HepG2 (cell line): ENCODE results near the gene KAZALD1. TPM values are rescaled to one million over a fixed set of nuclear protein-coding genes. Genes with fewer than 3 reads are reported as not detected.
A peak's percentile ranks its signal among the peaks of the same experiment; 100 is the strongest.

Experiments
- DNMT1 ChIP-seq: sonication (generic); formaldehyde crosslinking; IDR thresholded peaks from 2 replicates; pipeline ENCODE4 v1.5.1; 2020; ENCODE audit warnings: mild to moderate bottlenecking, missing genetic modification reagents
- EEA1 ChIP-seq: sonication (generic); formaldehyde crosslinking; IDR thresholded peaks from 2 replicates; pipeline ENCODE4 v1.5.1; 2020; ENCODE audit warnings: mild to moderate bottlenecking, missing genetic modification reagents, borderline replicate concordance
- ERF ChIP-seq: IDR thresholded peaks from 2 replicates; pipeline ENCODE4 v1.6.1; 2018; ENCODE audit warnings: missing biosample characterization, missing genetic modification reagents
- HOXA9 ChIP-seq: sonication (generic); formaldehyde crosslinking; IDR thresholded peaks from 2 replicates; pipeline ENCODE4 v1.8.1; 2022; ENCODE audit warnings: missing genetic modification reagents, mild to moderate bottlenecking, moderate library complexity, borderline replicate concordance
- KIAA2018 ChIP-seq: sonication (generic); formaldehyde crosslinking; IDR thresholded peaks from 2 replicates; pipeline ENCODE4 v1.5.0; 2020; ENCODE audit warnings: mild to moderate bottlenecking, missing genetic modification reagents, borderline replicate concordance
- LRRFIP1 ChIP-seq: sonication (generic); formaldehyde crosslinking; conservative IDR thresholded peaks from 2 replicates; pipeline ENCODE4 v1.4.0; 2020; ENCODE audit warnings: missing genetic modification reagents
- NFIC ChIP-seq: IDR thresholded peaks from 2 replicates; pipeline ENCODE4 v1.6.1; 2012; ENCODE audit warnings: mild to moderate bottlenecking, low read length, inconsistent platforms
- NR2C2 ChIP-seq: sonication (generic); formaldehyde crosslinking; IDR thresholded peaks from 2 replicates; pipeline ENCODE4 v1.4.0; 2020; ENCODE audit warnings: missing genetic modification reagents, mild to moderate bottlenecking, moderate library complexity, borderline replicate concordance
- PHF21A ChIP-seq: sonication (generic); formaldehyde crosslinking; IDR thresholded peaks from 2 replicates; pipeline ENCODE4 v1.5.0; 2020; ENCODE audit warnings: mild to moderate bottlenecking, missing genetic modification reagents
- POLR2A ChIP-seq, 2 experiments: IDR thresholded peaks; 2 replicates each; pipeline ENCODE4 v1.6.1; 2011; ENCODE audit warnings: low read depth in 2 of 2, low read length in 2 of 2, mild to moderate bottlenecking in 1 of 2, moderate library complexity in 1 of 2; ENCODE audit not compliant: insufficient read depth in 1 of 2
- SALL2 ChIP-seq: sonication (generic); formaldehyde crosslinking; IDR thresholded peaks from 2 replicates; pipeline ENCODE4 v1.8.1; 2023; ENCODE audit warnings: mild to moderate bottlenecking, missing genetic modification reagents, inconsistent platforms
- SMARCC2 ChIP-seq: fragments of 450-650 bp; IDR thresholded peaks from 2 replicates; pipeline ENCODE4 v1.6.1; 2017; ENCODE audit warnings: antibody characterized with exemption, mild to moderate bottlenecking
- SNAPC4 ChIP-seq: sonication (generic); formaldehyde crosslinking; IDR thresholded peaks from 2 replicates; pipeline ENCODE4 v1.4.0; 2020; ENCODE audit warnings: mild to moderate bottlenecking, missing genetic modification reagents
- ZIK1 ChIP-seq: sonication (generic); formaldehyde crosslinking; IDR thresholded peaks from 2 replicates; pipeline ENCODE4 v1.5.0; 2020; ENCODE audit warnings: mild to moderate bottlenecking, low read depth, missing genetic modification reagents, borderline replicate concordance
- polyA plus RNA-seq, 8 experiments: library from polyadenylated mRNA; depleted of rRNA in 3 of 8; stranded (reverse) in 7 of 8; unstranded in 1 of 8; fragments of >200 nt; fragmentation: Illumina TruSeq in 4 of 8; extraction: Trizol in 4 of 8; gene quantifications; 2 replicates each; pipeline versions ENCODE4 v1.2.1 to v1.2.3, GENCODE V29; 2011 to 2016; ENCODE audit warnings: low read depth in 4 of 8, missing spikeins in 1 of 8, mixed read lengths in 1 of 8; ENCODE audit not compliant: insufficient read depth in 1 of 8
- total RNA-seq, 5 experiments: library from RNA; depleted of rRNA; stranded (reverse); fragments of >200 nt; fragmentation: Illumina TruSeq; extraction: Trizol; gene quantifications; 2 replicates each; pipeline ENCODE4 v1.2.3, GENCODE V29; 2016; ENCODE audit warnings: low read depth in 1 of 5

The KAZALD1 gene
- total and polyA plus RNA-seq, 2 of the 13 experiments (the other 11 are each of a cell fraction or from before 2014, with no cell fraction given) = 16.7 to 27.7 TPM

- TF ChIP-seq KIAA2018 (CRISPR knock-in tag) (no peak), EEA1 (CRISPR knock-in tag) (no peak), ERF (no peak), LRRFIP1 (CRISPR knock-in tag) (no peak), NFIC (no peak), SNAPC4 (CRISPR knock-in tag) (no peak), POLR2A (IDR thresholded peaks at IDR 0.05; ENCODE audit: insufficient read depth in 1 of 2, low read depth in 2 of 2, low read length in 2 of 2) (0 out of 4 replicates have a peak, but pooled peaks of 1 of the 2 experiments have one; percentile 25), SALL2 (CRISPR knock-in tag) (no peak), ZIK1 (CRISPR knock-in tag) (no peak), DNMT1 (no peak), PHF21A (CRISPR knock-in tag) (no peak), SMARCC2 (no peak), HOXA9 (CRISPR knock-in tag) (no peak), NR2C2 (CRISPR knock-in tag) (0 out of 2 replicates have a peak, but pooled peaks have one; percentile 13)
Measured at GRCh38 chr10:101032637-101033224, 29.1 kb upstream of the KAZALD1 start (continued).
